GM18868 (cell line): ENCODE measurements around the gene ROR1.

Experiments
- ATAC-seq: cut with Tn5 transposase; IDR thresholded peaks from one replicate; pipeline ENCODE4 v1.9.1; 2021; ENCODE audit warnings: mild to moderate bottlenecking, moderate library complexity; ENCODE audit not compliant: unreplicated experiment

ROR1 gene

DNA sequence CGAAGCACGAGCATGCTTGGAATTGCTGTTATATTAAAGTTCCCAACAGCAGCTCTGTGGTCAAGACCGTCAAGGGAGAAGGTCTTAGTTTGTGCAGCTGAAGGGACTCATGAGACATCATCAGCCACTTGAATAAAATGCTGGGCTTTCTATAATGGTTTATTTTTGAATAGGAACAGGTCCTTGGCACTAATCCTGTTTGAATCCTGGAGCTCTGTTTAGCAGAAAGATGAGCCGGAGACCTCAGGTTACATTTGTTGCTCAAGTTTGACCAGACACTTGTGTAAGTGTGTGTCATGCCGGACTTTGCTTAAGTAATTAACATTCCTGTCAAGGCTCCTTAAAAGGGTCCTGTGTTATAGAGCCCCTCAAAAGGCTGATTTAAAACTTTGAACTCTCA, 186.5 kb downstream of the ROR1 start:
- no peak for ATAC-seq

DNA sequence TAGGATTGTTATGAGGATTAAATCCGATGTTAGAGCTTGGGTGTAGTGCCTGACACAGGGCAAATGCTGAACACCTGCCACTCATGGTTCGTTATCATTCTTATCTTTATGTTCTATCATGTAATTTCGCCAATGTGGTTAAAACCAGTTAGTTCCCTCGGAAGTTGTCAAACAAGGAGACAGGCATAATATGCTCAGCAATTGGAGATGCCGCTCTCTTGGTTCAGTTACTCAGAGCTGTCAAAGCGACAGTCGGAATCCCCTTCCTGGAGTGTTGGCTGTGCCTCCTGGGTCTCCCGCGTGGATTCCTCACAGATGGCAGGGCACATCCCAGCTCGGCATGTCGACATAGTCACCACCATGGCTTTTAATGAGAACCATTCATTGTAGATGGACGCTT, 192.2 kb downstream of the ROR1 start:
- ATAC-seq: no peak

DNA sequence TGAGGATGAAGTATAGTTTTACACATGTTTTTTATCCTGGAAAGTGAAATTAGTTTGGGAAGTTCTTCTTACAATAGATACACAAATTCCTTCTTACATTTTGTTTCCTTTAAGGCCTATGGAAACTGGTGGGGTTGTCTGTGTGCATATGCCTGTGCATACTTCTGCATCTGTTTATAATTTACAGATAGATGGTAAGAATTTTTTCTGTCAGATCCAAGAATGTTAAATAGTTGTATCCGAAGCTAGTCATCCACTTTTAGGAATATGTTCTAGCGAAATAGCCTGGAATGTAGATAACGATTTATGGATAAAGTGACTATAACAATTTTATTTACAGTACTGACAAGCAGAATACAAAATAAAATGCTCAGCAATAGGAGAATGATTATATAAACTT, 194.1 kb downstream of the ROR1 start:
- no peak for ATAC-seq

DNA sequence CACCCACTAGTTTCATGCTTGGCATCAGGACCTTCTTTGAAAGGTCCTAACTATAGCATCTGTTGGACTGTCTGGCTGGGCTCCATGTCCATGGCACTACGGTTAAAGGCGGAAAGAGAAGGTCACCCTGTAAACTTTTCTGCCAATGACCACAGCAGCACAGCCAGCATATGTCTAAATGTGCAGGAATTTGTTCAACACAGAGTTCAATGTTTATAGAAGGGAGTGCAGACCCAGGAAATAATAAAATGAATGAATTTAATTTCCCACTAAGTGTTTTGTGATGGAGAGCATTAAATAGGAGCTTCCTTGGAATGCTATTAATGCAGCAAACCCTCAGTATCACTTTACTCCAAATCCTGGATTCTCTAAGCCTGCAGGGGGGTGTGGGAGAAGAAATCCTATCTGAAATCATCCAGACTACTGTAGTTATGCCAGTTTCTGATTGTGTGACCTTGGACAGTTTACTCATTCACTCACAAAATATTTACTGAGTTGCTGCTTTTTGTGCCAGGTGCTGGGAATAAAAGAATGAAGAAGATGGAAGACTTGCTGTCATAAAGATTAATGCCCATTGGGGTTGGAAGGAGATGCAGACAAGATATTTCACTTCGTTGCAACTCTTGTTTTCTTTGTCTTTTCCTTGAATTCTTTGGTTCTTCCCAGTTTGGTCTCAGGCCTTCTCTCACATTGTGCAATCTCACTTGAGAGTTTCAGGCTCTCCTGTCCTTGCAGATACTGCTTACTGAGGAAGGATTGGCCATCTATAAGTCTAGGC, 195.0 kb downstream of the ROR1 start:
- ATAC-seq: no peak

DNA sequence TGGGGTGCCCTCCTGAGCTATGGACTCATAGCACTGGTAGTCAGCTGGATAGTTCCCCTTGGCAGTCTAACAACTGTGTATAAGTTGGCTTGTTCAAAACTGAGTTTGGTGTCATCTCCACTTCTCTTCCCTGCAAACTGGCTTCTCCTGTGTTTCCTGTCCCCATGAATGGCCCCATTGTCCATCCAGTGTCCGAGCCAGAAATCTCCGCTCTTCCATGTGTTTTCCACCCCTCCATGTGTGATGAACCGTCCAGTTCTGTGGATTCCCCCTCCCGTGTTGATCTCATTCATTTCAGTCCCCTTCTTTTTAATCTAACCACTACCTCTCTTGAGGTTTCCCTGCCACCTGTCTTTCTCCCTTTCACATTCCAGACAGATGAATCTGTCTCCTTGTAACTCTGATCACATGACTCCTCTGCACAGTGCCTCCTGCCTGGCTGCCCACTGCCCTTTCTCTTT, 195.7 kb downstream of the ROR1 start:
- ATAC-seq: no peak

DNA sequence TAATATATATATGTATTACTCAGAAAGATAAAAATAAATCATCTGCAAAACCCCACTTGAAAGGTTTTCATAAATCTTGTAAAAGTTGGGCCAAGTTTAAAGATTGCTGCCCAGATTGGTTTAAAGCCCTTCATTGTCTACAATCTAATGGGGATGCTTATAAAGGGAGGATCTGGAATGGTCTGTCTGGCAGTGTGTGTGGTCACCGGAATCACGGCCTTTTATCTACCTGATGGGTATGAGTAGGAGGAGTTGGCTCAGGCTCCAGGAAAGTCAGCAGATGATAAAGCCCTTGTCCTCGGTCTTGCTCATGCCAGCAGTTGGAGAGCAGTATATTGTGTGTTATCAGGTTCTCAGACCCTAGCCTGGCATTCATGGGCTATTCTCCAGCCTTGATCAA, 197.7 kb downstream of the ROR1 start:
- ATAC-seq: no peak

DNA sequence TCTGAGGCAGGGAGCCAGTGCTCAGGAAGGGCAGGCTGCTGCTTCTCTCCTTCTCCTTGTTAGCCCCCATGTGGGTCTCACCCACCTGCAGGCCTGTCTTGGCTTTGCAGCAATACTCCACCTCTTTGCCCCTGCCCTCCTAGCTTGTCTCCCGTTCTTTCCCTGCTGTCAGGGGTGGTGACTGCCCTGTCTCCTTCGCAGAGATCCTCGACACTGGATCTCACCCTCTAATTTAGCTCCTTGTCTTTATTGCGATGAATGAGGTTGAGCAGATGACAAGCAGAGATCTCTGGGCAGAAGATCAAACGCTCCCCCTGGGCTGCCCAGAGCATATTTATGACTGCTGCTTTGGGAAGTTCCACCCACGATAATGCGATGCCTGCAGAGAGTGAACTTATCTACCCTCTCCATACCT, 199.2 kb downstream of the ROR1 start:
- ATAC-seq: no peak

DNA sequence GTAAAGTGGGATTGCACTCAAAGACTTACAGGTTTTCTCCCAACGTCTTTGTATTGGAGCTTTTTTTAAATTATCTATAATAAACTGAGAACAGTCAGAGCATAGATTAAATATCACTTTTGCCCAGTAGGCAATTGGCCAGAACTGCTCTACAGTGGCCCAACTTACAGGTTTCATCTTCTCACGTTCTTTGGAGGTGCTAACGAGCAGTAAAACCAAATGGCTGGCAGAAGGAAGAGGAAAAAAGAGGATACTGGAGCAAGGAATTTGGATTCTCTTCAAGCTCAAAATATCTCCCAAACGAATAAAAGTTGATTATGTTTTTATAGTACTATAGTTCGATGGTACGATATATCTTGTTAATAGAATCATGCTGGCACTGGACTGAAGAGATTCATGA, 201.1 kb downstream of the ROR1 start:
- ATAC-seq: no peak

DNA sequence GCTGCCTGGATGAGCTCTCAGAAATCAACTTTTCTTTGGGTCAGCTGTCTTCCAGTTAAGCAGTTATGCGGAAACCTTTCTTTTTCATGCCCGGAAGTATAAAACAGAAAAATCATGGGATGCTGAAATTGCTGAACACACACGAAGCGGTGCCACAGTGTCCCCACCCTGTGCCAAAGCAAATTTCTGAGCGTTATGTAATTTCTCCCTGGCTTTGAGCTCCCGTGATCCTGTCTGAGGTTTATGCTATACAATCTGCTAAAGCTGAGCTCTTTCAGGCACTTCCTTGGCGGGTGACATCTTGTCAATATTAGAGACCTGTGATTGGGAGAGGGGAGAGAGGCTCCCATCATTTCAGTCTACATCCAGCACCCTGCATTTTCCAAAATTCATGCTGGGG, 201.7 kb downstream of the ROR1 start:
- ATAC-seq: no peak

DNA sequence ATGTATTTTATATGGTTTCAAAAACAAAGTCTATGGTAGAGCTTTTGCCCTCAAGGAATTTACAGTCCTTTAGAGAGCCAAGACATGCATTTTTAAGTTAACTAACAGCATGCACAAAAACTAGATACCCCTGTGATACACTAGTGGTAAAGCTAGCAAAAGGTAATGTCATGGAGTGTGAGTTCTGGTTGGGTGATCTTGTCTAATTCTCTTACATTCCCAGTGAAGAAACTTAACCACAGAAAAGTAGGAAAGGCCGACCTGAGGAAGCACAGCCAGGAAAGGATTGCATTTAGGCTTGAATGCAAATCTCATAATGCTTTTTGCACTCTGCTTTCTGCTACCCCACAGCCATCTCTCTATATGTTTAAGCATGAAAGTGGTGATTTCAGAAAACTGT, 202.2 kb downstream of the ROR1 start:
- ATAC-seq: no peak

DNA sequence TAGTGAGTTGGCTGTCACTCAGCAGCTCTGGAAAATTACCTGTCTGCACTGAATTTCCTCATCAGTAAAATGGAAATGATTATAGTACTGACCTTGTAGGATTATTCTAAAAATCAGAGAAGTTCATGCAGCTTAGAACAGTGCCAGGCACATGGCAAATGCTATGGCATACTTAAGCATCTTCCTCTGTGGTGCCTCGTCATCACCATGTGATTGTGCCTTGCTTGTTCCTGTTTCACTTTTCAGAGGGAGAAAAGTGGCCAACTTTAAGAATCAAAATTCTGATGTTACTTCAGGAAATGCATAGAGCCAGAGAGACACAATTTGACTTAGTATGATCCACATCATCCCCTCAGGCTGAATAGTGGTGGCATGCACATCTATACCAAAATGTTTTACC, 203.6 kb downstream of the ROR1 start:
- ATAC-seq: no peak

DNA sequence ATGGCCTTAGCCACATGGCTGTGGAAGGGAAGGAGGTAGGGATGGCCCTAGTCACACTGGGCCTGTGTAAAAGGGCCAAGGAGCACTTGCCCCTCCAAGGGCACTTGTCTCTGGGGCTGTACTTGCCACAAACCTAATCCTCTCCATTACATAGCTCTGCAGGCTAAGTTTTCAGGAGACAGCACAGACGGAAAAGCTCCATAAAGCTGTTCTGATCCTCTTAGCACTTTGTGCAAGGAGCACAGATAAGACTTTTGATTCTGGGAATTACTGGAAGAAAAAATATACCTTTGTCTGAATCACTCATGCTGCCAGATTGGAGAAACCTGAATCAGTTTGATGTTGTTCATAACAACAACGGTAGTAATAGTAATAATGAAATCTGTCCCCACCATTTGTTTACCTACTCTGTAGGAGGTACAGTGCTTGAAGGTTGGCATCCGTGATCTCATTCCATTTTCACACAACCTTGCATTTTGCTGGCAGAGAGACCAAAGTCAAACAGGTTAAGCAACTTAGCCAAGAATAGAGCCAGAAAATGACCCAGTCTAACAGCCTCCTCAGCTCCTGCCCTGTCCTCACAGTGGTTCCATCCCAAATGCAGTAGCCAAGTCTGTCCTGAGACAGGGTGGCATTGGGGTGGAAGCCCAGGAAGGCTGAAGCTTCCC, 207.1 kb downstream of the ROR1 start:
- no peak for ATAC-seq

DNA sequence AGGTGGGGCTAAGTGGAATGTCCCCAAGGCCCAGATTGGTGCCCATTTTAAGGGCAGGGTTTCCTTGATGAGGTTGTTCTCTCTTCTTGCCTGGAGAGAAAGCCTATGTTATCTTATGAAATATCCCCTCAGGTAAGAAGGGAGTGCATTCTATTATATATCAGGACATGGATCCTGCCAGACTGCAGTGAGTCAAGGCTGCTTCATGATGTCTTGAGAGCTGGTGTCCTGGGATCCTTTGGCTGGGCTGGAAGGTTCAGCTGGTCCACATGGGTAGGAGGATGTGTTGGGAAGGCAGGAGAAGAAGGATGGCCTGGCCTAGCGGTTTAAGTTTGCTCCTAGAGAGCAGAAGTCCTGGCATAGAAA, 207.6 kb downstream of the ROR1 start:
- no peak for ATAC-seq

DNA sequence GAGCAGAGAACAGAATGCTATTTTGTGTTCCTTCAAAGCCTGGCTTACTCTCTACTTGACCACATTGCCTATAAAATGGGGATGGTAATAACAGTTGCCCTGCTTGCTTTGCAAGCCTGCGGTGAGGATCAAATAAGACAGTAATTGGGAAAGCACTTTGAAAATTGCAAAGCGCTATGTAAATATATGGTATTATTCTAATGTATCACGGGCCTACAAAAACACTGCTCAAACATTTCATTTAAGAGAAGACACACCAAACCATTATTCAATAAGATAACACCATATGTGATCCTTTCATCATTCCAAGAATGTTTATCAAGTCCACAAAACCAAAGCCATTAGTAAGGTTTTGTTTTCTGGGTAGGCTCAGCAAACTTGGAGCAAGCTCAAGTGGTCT, 208.4 kb downstream of the ROR1 start:
- ATAC-seq: no peak

DNA sequence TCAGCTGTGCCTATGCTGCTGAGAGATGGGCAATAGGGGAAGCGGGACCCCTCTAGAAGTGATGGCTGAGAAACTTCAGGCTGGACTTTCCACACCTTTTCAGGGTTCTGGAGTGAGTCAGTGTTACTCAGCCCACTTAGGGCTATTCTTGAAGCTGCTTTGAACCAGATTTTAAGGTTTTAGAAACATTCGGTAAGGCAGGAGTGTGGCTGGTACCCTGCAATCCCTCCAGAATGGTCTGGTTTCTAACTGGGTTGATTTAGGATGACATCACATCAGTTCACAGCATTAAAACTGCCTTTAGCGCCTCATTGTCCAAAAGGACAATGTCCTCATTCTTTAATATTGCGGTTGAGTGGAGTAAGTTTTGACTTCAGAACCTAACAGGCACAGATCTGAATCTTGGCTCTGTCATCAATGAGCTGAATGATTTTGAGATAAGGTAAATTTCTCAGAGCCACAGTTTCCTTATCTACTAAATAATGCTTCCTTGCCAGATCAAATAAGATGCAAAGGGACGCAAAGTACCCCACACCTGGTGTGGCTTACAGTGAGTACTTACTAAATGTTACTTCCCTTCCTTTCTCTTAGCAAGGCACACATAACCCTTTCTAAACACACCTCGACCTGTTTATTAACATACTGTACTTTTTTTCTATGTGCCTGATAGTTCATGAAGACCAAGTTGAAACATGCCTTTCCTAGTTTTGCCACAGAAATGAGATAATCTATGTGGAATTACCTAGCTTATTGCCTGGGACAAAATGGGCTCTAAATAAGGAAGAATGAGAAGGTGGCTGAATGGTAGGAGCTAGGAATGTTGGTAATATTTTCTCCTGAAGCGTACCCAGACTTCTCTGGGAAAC, 209.8 kb downstream of the ROR1 start:
- no peak for ATAC-seq

DNA sequence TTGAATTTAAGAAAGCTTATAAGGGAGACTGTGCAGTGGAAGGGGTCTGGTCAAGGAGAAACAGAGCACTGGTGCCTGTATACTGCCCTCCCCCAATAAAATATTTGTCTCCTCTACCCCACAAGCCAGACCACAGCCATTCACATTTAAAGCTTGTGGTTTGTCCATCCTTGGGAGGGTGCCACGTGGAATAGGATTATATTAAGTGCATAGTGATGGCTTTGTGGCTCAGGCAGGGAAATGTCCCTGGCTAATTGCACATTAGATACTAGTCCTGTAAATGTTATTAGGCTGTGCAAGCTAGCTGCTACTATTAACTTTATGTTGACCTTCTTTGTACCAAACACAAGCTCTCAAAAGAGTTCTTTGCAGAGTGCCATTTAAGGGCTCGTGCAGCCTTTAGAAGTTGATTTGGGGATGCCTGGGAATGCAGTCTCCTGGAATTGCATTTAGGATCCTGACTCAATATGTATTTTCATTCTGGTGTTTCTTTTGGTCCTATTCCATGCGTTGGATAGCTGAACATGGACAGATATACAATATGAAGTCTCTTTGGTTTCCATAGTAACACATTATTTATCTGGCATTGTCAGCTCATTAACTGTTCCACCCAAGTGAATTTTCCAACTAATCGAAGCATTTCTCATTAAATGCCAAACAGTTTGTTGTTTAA, 210.6 kb downstream of the ROR1 start:
- no peak for ATAC-seq

DNA sequence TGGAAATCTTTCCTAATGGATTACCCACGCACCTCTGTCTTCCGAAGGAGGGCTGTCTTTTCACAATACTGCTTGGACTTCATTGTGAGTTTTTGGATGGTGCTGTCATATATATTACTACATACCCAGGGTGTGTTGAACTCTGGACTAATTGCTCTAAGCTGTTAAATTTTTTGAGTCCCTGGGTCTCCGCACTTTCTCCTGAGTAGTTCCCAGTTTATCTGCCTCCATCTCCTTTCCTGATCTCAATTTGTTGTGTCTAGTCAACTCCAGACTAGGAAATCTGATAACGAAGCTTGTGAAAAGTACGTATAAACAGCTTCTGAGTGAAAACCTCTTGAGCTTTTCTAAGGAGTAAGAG, 211.1 kb downstream of the ROR1 start:
- no peak for ATAC-seq

DNA sequence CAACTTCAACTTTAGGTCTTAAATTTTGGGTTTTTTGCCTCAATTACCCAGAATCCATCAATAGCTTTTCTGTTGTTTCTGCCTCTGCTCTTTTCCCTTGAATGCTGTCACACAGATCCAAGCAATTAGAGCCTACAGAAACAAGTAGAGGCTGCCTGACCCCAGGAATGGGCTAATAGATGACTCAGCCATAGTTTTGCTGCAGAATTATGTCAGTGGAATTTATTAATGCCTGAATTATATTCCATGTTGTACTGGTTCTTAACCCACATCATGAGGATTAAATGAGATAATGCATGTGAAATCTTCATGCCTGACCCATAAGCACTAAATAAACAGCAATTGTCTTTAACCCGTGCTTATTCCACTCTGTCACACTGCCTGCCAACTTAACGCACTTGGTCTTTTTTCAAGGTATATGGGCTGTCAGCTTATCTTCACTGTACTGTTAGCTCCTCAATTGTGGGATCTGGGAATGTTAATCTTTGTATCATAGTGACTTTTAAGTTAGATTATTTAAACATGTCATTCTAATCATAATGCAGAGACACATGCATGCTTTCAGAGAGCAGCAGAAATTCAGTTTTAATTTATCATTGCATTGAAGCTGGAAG, 213.3 kb downstream of the ROR1 start:
- ATAC-seq: no peak

DNA sequence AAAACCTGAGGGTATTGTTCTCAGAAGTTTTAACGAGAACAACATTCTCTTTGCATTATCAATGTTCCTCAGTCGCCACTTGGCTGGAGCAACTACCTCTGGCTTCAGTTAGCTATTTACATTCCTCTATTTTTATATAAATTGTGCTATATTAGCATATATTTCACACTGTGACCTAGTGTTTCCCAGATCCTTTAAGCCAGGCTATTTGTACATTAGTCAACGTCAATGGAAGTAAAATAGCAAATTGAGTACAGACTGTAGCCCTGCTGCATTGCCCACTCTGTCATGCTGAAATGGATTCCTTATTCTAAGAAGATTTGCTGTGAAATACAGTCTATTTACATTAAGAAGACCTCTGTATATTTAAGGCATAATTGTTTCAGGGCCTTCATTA, 213.8 kb downstream of the ROR1 start:
- ATAC-seq: no peak

DNA sequence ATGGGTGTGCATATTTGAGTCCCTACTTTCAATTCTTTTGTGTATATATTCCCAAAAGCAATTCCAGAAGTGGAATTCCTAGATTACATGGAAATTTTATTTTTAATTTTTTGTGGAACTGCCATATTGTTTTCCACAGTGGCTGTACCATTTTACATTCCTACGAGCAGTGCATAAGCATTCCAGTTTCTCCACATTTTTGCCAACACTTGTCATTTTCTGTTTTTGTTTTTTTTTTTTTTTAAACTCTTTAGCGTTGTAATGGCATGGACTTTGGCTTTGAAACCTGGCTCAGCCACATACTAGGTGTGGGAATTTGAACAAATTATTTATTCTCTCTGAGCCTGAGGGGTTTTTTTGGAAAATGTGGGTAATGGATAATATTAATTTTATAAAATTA, 215.1 kb downstream of the ROR1 start:
- no peak for ATAC-seq

DNA sequence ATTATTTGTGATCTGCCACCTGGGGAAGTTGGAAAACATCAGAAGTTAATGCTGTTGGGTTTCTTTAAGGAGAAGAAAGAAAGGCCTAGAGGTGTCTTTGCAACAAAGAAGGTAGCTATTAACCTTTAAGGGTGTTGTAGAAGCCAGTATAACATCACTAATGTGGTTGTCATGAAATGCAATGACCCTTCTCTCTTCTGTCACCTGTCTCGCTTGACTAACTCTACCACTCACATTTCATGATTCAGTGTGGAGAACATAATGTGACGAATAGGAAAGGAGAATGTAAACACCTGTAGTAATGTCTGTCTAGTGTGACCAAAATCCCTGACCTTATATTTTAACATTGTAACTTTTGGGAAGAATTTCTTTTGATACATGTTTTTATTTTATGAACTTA, 217.9 kb downstream of the ROR1 start:
- no peak for ATAC-seq
